Aorta (tissue), 5 donors: ENCODE results near the gene CD8B. TPM values are rescaled to one million over a fixed set of nuclear protein-coding genes. Genes with fewer than 3 reads are reported as not detected.

Source experiments
- ATAC-seq: fragments of 200-7000 bp; cut with Tn5 transposase; one replicate; pipeline ENCODE4 v1.9.1; 2022; ENCODE audit warnings: moderate library complexity; ENCODE audit not compliant: low FRiP score
- DNase-seq, 2 donors: peaks; one replicate each; pipeline ENCODE4 v3.0.0-alpha.2; 2020
- H3K27ac ChIP-seq, 2 donors: one replicate each; pipeline ENCODE4 v1.5.1; 2013; ENCODE audit warnings: low read length in 2 of 2, mild to moderate bottlenecking in 2 of 2, moderate library complexity in 2 of 2, control low read depth in 1 of 2, inconsistent platforms in 1 of 2, low read depth in 1 of 2
- H3K27me3 ChIP-seq, 2 donors: one replicate each; pipeline ENCODE4 v1.6.1; 2013; ENCODE audit warnings: control low read depth in 1 of 2, low read length in 1 of 2, mild to moderate bottlenecking in 1 of 2, moderate library complexity in 1 of 2; ENCODE audit not compliant: insufficient read depth in 2 of 2, control insufficient read depth in 1 of 2
- H3K36me3 ChIP-seq, 2 donors: one replicate each; pipeline ENCODE4 v1.6.1; 2013; ENCODE audit warnings: control low read depth in 1 of 2, low read length in 1 of 2, mild to moderate bottlenecking in 1 of 2; ENCODE audit not compliant: insufficient read depth in 2 of 2, control insufficient read depth in 1 of 2
- H3K4me1 ChIP-seq, 2 donors: one replicate each; pipeline ENCODE4 v1.6.1; 2013; ENCODE audit warnings: low read length in 2 of 2, control low read depth in 1 of 2, mild to moderate bottlenecking in 1 of 2, moderate library complexity in 1 of 2; ENCODE audit not compliant: insufficient read depth in 2 of 2, control insufficient read depth in 1 of 2
- H3K4me3 ChIP-seq, 2 donors: one replicate each; pipeline ENCODE4 v1.5.1; 2013; ENCODE audit warnings: low read length in 2 of 2, control low read depth in 1 of 2, mild to moderate bottlenecking in 1 of 2
- H3K9me3 ChIP-seq: one replicate; pipeline ENCODE4 v1.6.1; 2013; ENCODE audit warnings: mild to moderate bottlenecking, low read length; ENCODE audit not compliant: control insufficient read depth
- WGBS, 2 donors: extraction: QIAGEN DNeasy Blood & Tissue Kit; methylation state at CpG; one replicate each; pipeline ENCODE4 v1.1.7; 2013; 5-methylcytosine and 5-hydroxymethylcytosine counted together
- intact Hi-C, 2 donors: fragments of 100-400 bp; cut with DNase I; formaldehyde crosslinking; loops; one replicate each; pipeline versions ENCODE4 v1.14.2 to v1.15.0; 2022
- polyA plus RNA-seq, 2 donors: library from polyadenylated mRNA; stranded (reverse); fragments of 200-250 nt; gene quantifications; one replicate each; pipeline ENCODE4 v1.2.3, GENCODE V29; 2013
- total RNA-seq, 2 donors: library from RNA; stranded (reverse); fragmentation: NEBNext Ultra II Directional; extraction: Animal tissue kit (Norgen Biotek cat#: 25700); gene quantifications; one replicate each; pipeline ENCODE4 v1.2.1, GENCODE V29; 2021
- donor health status: healthy with polysubstance abuse.
- donor health status: Bipolar disorder and iron deficiency.
- donor health status: DM: no; HTN: no; CAD: no.
- donor health status: DM: no; HTN: no; CAD: no.
- donor health status: DM: yes; HTN: yes; CAD: no.

Gene CD8B
- total and polyA plus RNA-seq, 4 donors: 1.2 to 3.0 (median 1.9) TPM; not detected in 1

- Histone ChIP-seq H3K9me3 (peaks cover 5% of the 10 kb centered on the region), H3K4me3 (no peak overlapping the region), H3K36me3 (no peaks in the 10 kb centered on the region), H3K27me3 (no peaks in the 10 kb centered on the region), H3K27ac (no peak overlapping the region), H3K4me1 (no peaks in the 10 kb centered on the region)
- ATAC-seq (no peak), DNase-seq (no peak)
- WGBS, 2 donors: 86 to 89% methylated on average over 4 of the region's 4 CpGs
- intact Hi-C loops: no loop called here
Observed at GRCh38 chr2:86818114-86818801, 43.4 kb downstream of the CD8B start.

- no peak for ATAC-seq
- 69 to 70% methylated on average over 1 of the region's 1 CpG for WGBS, 2 donors
- no peaks in the 10 kb centered on the region for H3K36me3 ChIP-seq
Observed at GRCh38 chr2:86815611-86816010, 46.1 kb downstream of the CD8B start.

GRCh38 chr2:86809481-86810121, 52.1 kb downstream of the CD8B start:
- intact Hi-C loops: no loop called here
- no peak overlapping the region for H3K4me3 ChIP-seq

More at GRCh38 chr2:86815611-86816010, 46.1 kb downstream of the CD8B start:
- DNase-seq: no peak
- Histone ChIP-seq H3K27ac (no peak overlapping the region), H3K27me3 (no peaks in the 10 kb centered on the region), H3K4me3 (no peak overlapping the region), H3K4me1 (no peaks in the 10 kb centered on the region), H3K9me3 (no peaks in the 10 kb centered on the region)
- intact Hi-C loops: no loop called here

DNA sequence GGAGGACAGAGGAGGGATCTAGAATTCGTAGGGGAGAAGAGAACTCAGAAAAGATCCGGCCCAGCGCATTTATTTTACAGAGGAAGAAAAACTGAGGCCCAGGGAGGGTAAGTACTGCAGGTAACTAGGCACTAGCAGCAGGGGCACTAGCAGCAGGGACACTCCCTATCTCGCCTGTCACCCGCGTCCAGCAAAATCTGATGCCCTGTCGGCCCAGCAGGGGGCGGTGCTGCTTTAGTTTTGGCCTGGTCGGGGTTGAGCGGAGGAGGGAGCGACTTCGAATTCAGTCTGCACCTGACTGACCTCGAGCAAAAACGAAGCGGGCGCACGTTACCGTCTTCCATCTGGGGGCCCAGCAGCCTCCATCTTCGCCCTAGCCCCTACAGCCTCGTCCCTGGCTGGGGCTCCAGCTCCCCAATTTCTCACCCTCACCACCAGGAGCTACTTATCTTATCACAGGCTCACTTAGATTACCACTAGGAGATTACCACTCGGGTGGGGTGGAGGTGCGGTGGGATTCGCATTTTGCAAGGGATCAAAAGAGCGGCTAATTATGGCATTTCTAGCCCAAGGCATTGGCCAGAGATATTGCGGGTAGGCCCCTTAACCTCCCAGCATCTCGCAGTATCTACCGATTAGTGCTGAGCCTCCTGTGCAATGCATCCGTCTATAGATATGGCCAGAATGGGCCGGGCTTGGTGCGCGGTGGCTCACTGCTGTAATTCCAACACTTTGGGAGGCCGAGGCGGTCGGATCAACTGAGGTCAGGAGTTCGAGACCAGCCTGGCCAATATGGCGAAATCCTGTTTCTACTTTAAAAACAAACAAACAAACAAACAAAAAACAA, 53.1 kb downstream of the CD8B start:
- Histone ChIP-seq H3K9me3 (no peaks in the 10 kb centered on the region), H3K27ac (no peak overlapping the region), H3K4me3 (no peak overlapping the region), H3K36me3 (no peaks in the 10 kb centered on the region), H3K27me3 (no peaks in the 10 kb centered on the region), H3K4me1 (no peaks in the 10 kb centered on the region)
- intact Hi-C loops: no loop called here
- DNase-seq (peak; percentile 90 to 96), ATAC-seq (peak; percentile 93)
- 16 to 17% methylated on average over 36 of the region's 36 CpGs for WGBS, 2 donors

More at GRCh38 chr2:86809481-86810121, 52.1 kb downstream of the CD8B start:
- Histone ChIP-seq H3K4me1 (no peaks in the 10 kb centered on the region), H3K9me3 (no peaks in the 10 kb centered on the region), H3K36me3 (no peaks in the 10 kb centered on the region), H3K27me3 (no peaks in the 10 kb centered on the region), H3K27ac (no peak overlapping the region)
- WGBS, 2 donors: 27 to 35% methylated on average over 42 to 43 of the region's 43 CpGs
- DNase-seq (no peak), ATAC-seq (no peak)

GRCh38 chr2:86807468-86808275, 54.0 kb downstream of the CD8B start:
- Histone ChIP-seq H3K27ac (no peak overlapping the region), H3K4me1 (no peaks in the 10 kb centered on the region), H3K4me3 (peak overlapping the region in 1 of 2 donors; percentile 4), H3K36me3 (no peaks in the 10 kb centered on the region), H3K9me3 (no peaks in the 10 kb centered on the region), H3K27me3 (no peaks in the 10 kb centered on the region)
- intact Hi-C loops: no loop called here
- ATAC-seq (peak; percentile 61), DNase-seq (no peak)
- 1% methylated on average over 46 to 51 of the region's 51 CpGs for WGBS, 2 donors

DNA sequence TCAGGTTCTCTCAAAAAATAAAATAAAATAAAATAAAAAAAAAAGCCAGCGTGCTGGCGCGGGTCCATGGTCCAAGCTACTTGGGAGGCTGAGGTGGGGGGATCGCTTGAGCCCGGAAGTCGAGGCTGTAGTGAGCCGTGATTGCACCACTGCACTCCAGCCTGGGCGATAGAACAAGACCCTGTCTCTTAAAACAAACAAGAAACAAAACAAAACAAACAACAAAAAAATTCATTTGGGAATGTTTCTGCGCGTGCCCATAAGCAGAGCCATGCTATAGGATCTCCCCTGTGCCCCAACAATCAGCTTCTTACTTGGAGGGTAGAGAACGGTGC, 54.6 kb downstream of the CD8B start:
- intact Hi-C loops: no loop called here
- 37 to 42% methylated on average over 11 of the region's 11 CpGs for WGBS, 2 donors
- no peaks in the 10 kb centered on the region for H3K36me3 ChIP-seq

DNA sequence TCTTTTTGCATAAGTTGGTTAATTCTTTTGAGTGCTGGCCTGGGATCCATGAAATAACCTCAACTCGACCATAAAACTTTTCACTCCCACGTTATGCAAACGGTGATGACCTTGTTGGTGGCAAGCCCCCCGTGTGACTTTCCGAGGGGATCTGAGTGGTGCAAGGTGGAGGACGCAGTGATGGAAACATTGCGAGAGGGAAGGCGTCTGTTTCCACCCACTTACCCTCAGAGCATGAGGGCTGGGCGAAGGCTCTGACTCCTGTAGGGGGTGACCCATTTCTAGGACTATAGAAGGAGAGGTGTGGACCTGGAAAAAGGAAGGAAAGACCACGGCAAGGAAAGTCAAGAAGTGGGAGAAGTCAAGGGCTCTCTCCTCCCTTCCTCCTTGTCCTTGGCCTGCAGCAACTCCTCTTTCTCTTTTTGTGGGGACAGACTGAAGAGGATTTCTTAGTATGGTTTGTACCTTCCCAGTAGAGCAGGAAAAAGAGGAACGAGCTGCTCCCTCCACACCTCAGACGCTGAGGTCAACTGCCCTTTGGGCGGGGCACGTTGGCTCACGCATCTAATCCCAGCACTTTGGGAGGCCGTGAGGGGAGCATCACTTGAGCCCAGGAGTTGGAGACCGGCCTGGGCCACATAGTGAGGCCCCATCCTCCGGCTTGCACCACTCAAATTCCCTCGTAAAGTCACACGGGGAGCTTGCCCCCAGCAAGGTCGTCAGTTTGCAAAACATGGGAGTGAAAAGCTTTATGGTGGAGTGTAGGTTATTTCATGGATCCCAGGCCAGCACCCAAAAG, 55.4 kb downstream of the CD8B start:
- Histone ChIP-seq H3K36me3 (no peaks in the 10 kb centered on the region), H3K9me3 (no peaks in the 10 kb centered on the region), H3K4me1 (no peaks in the 10 kb centered on the region), H3K27ac (no peak overlapping the region), H3K4me3 (no peak overlapping the region), H3K27me3 (no peaks in the 10 kb centered on the region)
- WGBS, 2 donors: 89% methylated on average over 21 of the region's 21 CpGs
- DNase-seq (no peak), ATAC-seq (no peak)
- intact Hi-C loops: no loop called here

More for the DNA sequence above, 54.6 kb downstream of the CD8B start:
- DNase-seq: no peak
- no peak overlapping the region for H3K4me3 ChIP-seq
- ATAC-seq: no peak
- no peaks in the 10 kb centered on the region for H3K27me3 ChIP-seq
- H3K27ac ChIP-seq: no peak overlapping the region
- H3K4me1 ChIP-seq: no peaks in the 10 kb centered on the region
- H3K9me3 ChIP-seq: no peaks in the 10 kb centered on the region
